Stimulated activated CD8-positive, alpha-beta memory T cell treated with anti-CD3 and anti-CD28 coated beads, Interleukin-15, amount 100 ng/mL, for 48 hours (primary cell): ENCODE measurements around the gene AGAP1.
"Not testable (repeated sequence)": the region's sequence is repeated elsewhere in the genome, so short reads cannot be mapped to it uniquely, and the experiment has no call there.

Experiments
- DNase-seq, 2 donors: peaks; one replicate each; pipeline ENCODE4 v3.0.0-alpha.2; 2020; ENCODE audit warnings: low read depth in 2 of 2

AGAP1 gene

DNA sequence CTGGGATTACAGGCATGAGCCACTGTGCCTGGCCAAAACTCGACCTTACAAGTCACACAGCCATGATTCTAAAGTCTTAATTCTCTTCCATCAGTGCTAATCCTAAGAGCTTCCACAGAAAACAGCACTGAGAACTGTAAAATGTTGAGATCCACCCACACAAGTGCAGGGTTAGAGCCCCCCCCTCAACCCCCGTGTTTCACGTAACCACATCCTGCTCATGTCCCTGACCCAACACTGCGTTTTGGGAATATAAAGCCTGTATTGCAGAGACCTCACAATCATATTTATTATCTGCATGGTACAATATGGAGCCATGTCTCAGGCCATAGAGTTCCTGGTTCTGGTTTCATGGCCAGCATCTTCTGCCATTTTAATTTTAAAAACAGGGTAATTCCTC is 563.5 kb downstream of the AGAP1 start:
- DNase-seq: no peak

DNA sequence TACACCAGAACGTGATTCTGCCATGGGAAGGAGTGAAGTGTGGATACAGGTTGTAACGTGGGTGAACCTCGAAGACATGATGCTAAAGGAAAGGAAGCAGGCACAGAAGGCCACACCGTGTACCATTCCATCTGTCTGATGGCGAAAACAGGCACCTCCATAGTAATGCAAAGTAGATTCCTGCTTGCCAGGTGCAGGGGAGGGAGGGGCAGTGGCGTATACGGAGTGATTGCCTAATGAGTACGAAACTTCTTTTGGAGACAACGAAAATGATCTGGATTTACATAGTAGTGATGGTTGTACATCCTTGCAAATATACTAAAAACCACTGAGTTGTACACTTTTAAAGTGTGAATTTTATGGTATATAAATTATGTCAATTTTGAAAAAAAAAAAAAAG is 567.7 kb downstream of the AGAP1 start:
- no peak for DNase-seq

DNA sequence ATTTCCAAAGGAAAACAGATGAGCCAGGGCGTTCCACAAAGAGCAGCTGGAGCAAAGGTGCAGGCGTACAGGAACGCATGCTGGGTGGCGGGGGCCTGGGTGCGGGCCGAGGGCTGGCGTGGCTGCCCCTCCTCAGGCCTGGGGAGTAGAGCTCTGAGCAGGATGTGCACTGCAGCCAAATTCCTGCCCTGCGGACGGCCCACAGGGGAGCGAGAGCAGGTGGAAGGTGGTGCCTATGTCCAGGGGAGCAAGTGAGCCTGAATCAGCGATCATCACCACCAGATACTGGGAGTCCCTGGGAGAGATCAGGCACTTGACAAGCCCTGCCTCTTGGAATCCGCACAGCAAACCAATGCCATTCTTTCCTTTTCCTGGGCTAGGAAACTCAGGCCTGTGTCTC is 568.1 kb downstream of the AGAP1 start:
- no peak for DNase-seq

DNA sequence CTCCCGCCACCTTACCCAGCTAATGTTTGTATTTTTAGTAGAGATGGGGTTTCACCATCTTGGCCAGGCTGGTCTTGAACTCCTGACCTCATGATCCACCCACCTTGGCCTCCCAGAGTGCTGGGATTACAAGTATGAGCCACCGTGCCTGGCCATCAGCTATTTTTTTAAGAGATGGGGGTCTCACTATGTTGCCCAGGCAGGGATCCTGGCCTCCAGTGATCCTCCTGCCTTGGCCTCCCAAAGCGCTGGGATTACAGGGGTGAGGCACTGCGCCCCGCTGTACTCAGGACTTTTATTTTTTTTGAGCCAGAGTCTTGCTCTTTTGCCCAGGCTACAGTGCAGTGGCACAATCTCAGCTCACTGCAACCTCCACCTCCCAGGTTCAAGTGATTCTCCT is 569.0 kb downstream of the AGAP1 start:
- not testable (repeated sequence) for DNase-seq

DNA sequence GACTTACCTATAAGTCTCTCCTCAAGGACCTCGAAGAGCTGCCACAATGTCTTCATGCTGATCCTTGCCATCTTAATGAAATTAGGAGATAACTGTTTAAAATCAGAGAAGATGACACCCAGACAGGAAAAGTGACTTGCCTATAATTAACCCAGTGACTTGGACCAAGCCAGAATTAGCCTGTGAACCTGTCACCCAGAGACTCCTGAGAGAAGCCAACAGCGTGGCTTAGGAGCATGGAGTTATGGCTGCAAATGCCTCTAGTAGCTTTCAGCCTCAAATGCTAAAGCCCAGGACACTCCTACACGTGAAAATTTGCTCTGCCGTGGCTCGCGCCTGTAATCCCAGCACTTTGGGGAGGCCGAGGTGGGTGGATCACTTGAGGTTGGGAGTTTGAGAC is 570.2 kb downstream of the AGAP1 start:
- DNase-seq: no peak

DNA sequence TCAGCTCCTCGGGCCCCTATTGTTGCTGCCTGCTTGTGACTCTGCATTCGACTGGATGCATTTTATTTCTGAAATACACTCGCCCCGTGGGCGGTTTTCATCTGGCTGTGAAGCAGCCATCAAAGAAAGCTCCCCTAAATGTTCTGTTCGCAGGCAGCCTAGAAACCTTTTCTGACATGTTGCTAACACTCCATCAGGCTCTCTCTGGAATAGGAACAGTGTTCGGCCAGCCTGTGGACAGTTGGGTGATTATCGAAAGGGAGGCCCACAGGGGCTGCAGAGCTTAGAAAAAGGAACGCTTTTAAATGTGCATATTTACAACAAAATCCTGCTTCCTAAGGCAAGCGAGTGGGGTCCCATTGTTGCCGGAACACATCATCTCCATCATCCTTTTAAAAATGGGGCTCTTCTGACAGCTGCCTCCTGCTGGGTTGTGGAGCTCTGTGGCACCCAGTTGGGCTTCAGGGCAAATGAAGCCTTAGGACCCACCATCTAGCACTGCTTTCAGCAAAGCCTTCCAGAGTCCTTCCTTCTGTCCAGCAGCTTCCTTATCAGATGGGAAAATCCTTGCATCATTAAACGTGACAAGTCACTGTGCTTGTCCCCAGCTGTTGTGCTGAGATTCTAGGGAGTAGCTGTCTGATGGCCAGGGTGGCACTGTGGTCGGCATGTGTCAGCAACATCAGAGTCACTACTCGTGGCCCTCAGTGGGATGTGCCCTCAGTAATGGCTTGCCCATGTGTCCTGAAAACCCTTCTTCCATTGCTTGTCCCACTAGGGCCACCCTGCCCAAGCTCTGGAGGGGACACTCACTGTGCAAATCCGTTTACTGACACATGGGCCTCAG is 571.7 kb downstream of the AGAP1 start:
- DNase-seq: no peak

DNA sequence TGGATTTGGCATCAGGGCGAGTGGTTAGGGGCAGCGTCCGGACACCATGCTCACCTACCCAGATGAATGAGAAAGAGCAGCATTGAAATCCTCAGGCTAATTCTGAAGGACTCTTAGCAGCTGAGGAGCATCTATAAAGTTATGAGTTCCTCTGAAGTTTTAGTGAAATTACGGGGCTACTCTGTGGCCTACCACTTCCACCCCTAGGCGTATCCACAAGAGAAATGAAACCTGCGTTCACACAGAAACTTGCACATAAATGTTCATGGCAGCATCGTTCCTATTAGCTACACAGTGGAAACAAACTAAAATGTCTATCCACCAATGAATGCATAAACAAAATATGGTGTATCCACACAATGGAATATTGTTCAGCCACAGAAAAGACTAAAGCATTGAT is 576.4 kb downstream of the AGAP1 start:
- DNase-seq: no peak

DNA sequence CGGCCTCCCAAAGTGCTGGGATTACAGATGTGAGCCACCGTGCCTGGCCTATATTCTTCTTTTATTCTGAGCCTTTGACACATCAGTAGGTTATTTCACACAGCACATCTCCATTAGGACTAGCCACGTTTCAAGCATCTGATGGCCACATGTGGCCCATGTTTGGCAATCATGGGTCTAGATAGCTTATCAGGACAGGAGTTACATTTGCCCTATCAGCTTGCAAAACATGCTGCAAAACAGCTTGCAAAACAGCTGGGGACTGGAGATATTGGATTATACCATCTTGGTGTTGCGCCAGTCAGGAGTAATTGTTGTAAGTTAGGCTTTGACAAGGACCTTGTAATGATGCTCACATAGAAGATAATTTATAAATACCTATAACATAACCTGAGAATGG is 579.4 kb downstream of the AGAP1 start:
- no peak for DNase-seq

DNA sequence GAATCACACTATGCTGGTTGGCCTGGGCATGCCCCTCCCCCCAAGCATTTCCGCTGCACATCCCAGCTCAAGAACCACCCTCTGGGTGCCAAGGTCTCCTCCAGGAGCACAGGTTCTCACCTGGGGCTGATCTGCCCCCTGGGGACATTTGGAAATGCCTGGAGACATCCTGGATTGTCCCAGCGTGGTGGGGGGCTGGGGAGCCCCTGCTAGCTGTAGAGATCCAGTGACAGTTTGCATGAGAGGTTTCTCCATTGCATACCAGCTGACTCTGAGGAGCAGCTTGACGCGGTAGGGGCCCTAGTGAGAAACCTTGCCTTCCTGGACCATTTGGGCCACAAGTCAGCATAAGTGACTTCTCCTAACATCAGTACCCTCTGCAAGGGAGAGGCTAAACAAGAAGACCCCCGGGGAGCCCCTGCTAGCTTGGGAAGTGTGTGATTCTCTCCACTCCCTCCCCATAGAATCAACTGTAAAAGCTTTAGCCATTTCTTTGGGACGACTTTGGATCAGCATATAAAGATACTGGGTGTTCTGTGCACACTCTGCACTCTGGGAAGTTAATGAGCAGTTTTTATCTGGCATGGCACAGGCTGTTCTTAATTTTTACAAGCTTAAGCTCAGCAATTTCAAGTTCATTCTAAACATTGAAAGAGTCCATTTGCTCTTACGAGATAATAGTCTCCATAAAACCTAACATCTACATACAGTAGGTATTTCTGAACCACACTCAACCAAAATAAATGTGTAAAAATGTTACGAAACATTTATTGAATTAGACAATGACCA is 580.2 kb downstream of the AGAP1 start:
- no peak for DNase-seq

DNA sequence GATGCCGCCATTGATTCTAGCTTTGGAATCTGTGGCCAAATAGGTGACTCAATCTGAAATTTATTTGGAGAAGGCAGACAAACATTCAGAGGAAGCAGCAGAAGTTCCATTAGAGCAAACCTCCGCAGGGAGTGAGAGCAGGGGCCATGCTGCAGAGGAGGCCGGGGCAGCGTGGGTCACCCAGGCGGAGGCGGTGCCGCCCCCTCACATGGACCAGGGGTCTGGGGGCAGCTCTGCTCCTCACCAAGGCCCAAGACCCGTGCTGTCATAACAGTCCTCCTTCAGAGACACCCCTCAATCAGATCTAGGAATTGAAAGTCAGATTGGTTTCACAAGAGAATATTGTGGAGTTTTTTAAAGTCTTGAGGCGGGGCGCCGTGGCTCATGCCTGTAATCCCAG is 582.0 kb downstream of the AGAP1 start:
- DNase-seq: no peak

DNA sequence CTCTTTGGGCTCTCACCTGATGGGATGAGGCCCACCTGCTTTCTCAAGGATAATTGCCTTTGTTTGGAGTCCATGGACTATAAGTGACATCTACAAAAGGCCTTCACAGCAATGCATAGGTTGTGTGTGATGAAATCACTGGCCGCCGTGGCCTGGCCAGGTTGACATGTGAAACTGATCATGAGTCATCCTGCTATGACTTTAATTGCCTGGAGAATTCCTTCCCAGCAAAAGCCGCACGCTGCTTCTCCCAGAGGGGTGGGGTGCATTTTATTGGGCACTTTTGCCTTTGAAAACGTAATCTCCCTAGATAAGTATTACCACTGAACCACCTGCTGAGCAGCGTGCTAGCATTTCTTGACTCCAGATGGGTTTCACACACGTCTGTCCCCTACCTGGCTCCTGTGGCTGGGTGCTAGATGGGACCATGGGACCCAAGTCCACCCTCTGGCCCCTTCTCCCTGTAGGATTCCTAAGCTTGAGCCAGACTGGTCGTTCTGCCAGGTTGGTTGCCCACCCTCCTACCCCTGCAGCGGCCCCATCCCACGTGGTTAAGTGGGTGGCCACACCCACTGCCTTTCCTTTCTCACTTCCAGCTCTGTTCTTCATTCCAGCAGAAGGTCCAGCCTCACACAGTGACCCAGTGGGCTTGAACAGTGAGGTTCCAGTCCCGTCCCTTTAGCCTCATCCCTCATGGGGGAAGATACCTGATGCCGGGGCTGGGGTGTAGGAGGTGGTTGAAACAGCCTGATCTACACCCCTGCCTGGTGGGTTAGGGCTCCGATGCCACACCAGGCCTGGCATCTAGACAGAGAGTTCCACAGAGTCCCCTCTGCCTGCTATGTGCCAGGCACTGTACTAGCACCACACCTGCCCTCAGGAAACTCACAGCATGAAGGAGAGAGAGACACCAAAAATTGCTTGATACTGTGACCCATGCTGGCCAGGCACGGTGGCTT is 584.7 kb downstream of the AGAP1 start:
- no peak for DNase-seq

DNA sequence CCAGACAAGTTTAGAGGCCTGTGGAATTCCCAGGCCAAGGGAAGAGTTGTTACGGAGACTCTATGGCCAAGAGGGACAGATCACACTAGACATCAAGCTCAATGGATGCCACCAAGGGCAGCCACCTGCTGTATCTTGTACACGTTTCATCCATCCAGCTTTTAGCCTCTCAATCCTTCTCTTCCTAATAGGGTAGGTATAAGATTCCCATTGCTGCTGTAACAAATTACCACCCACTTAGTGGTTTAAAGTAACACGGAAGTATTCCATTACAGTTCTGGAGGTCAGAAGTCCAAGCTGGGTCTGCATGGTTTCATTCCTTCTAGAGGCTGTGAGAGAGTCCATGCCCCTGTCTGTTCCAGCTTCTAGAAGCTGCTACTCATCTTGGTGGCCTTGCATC is 586.6 kb downstream of the AGAP1 start:
- DNase-seq: no peak

DNA sequence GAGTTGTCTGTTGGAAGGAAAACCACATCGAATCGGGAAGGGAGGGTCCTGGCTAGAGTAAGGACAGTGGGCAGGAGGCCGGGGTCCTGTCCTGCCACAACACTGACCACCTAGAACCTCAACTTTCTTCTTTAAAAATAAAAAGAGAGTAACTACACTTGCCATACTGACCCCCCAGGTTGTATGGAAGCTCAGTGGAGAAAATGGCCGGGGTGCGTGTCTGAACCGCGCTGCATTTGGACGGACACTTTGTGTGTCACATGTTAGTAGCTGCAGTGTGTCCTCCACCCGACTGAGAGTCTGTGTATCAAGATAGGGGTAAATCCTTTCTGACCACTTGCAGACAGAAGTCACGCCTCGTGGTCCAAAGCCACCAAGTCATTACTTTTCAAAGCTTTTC is 587.3 kb downstream of the AGAP1 start:
- no peak for DNase-seq

DNA sequence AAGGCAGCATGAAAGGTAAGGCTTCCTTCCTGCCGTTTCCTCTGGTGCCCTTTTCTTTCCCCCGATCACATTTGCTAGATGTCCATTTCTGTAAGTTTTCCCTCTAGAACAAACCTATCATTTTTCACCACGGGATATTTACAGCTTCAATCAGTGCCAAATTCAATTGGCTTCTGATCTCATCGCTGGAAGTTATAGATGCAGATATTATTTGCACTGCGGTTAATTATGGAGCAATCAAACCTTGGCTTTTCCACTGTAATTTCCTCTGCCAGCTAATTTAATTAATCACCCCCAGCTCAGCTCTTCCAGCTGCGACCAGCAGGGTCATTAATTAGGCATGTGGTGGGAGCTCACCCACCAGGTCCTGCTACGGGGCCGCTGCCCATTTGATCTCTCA is 588.2 kb downstream of the AGAP1 start:
- DNase-seq: no peak

DNA sequence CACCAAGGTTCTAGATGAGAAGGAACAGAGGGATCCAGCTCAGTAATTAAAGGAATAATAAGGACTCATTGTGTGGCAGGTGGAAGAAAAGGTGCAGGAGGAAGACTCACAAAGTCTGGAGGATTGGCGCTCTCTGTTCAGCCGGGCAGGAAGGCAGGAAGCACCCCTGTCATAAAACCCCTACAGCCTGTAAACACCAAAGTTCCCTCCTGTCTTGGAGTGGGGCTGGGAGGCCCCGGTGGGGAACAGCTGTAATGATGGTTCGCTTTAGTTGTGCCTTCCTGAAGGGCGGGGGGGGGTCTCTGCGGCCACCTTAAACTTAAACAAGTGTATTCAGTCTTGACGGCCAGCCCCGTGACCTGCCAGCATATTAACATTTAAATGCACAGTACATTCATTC is 590.1 kb downstream of the AGAP1 start:
- no peak for DNase-seq

DNA sequence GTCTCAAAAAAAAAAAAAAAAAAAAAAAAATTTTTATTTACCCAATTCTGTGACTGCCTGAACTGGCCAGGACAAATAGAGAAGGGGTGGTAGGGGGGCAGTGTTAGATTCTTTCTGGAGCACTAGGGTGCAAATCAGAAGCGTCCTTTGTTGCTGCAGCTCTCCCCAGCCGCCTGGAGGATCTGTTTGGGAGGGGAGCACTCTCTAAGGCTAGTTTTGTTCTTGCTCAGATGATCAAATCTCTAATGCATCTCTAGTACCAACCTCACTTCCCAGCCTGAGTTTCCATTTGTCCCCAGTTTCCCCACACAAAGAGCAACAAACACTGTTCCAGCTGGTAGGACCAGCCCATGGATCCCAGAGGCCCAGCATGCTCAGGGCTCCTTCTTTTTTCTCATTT is 591.4 kb downstream of the AGAP1 start:
- DNase-seq: no peak

DNA sequence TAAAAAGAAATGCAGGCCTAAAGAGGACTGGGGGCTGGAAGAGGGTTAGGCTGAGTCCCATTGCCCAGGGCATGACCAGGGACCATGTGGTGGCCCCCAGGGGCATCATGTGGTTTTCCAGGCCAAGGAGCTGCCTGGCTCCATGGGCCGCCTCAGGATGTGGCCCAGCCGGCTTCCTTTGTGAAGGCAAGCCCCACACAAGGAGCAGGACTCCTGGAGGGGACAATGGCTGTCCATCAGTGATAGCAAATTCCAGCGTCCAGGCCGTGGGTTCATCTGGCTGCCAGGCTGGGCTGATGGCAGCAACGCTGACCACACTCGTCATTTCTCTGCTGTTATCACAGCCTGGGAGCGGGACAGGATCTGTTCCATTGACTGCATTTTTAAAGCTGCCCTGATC is 591.8 kb downstream of the AGAP1 start:
- no peak for DNase-seq

DNA sequence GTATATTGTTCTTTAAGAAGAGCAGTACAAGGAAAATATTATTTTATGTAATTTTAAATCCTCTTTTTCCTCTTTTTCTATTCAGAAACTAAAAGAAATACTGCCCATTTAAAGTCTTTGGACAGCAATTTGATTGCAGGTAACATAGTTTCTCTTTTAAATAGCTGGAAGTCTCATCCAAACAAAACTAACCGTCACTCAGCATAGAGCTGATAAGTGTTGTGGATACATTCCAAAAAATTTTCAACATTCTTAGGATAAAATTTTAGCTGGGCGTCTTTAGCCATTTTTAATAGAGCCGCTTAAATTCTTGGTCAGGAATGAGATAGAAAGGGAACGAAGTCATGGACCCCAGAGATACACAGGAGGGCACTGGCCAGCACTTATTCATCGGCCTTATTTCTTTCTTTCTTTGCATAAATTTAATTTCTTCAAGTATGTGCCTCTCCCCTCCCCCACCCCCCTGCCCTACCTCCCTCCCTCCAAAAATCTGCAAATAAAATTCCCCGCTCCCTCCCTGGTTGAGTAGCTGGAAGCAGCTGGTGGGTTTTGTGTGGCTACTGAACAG is 592.6 kb downstream of the AGAP1 start:
- DNase-seq: no peak

DNA sequence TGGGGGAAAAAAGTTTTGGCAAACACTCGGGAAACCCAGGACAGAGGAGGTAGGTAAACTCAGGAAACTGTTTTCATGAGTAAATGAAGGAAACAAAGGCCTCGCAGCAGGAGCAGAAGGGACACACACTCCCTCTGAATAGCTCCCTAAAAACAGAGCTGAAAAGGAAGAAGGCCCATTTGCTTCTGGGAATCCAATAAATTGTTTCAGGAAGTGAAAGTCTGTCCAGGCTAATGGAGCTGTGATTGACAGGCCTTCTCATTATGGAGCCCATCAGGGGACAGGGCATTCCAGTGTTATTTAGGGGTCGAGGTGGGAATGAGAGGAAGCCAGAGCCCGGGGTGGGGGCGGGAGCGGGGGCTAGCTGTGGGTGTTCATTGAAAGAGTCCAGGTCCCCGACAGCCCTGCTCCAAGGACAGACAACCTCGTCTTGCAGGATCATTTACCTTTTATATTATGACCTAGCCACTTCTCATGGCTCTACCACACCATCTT is 593.2 kb downstream of the AGAP1 start:
- DNase-seq: no peak

DNA sequence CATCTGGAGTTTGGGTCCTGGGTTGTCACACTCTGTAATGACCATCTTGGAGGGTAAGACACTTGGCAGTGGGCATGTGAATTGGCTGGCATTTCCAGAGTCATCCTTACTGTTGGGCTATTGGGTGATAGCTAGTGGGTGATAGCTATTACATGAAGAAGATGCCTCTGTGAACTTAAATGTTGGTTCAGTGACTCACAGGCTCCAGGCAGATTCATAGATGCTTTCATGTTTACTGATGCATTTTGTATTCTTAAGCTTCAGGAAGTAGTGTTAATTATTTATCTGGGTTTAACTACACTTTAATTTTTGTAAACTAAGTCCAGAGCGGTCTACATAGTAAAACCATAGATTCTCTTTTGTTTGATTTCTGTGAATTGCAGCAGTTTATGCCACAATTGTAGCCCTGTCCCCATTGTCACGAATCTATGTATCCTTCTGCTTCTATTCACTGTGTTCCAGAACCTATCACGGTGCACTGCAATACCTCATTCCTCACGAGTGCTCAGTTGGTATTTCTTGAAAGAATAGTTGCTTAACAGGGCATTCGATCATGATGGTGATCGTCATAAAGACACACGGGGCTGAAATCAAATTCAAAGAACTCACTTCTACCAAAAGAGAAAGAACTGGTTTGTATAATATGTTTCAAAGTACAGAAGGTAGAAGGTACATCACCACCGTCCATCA is 594.7 kb downstream of the AGAP1 start:
- no peak for DNase-seq
